ENCODE data around the gene DLGAP1. TPM values are rescaled to one million over a fixed set of nuclear protein-coding genes. Genes with fewer than 3 reads are reported as not detected.

DLGAP1 gene
- total and polyA plus RNA-seq, 2 of the 8 experiments (the other 6 are each of a cell fraction or from before 2014, with no cell fraction given): 11.8 to 16.9 TPM

- ChIA-PET POLR2A (ENCODE audit: partially characterized antibody) (no interaction called here), CTCF (ENCODE audit: partially characterized antibody) (interaction anchor here (0.7 to 1.5 kb wide), 7 partner anchors 29 to 741 kb away, joined by 3 to 7 read pairs (median 3); no protein-coding TSS in a partner anchor)
- H3K4me1 ChIP-seq (replicated peaks in 1 of 4; ENCODE audit: control insufficient read depth in 3 of 4, insufficient read depth in 4 of 4, low read length in 3 of 4): peaks cover 0 to 4% (median 2%) of the 10 kb centered on the region in 4 experiments; a peak in 4 of 7 replicates
- H2BK120ac ChIP-seq (replicated peaks; ENCODE audit: low read depth, low read length): no peak overlapping the region
- no peak overlapping the region for H4K91ac ChIP-seq (replicated peaks; ENCODE audit: insufficient read length, low read length)
- H3K14ac ChIP-seq (ENCODE audit: insufficient read length): no peak overlapping the region
- no peak overlapping the region for H2BK15ac ChIP-seq (ENCODE audit: low read length)
- no peaks in the 10 kb centered on the region for H4K20me1 ChIP-seq (replicated peaks in 1 of 2; ENCODE audit: control insufficient read depth in 1 of 2, insufficient read depth in 2 of 2, low read length in 2 of 2)
- H4K8ac ChIP-seq (ENCODE audit: extremely low read depth, insufficient read depth, low read length): no peak overlapping the region
- no peak overlapping the region for H2BK20ac ChIP-seq (ENCODE audit: low read length)
- H3K56ac ChIP-seq (replicated peaks; ENCODE audit: insufficient read length, low read depth, low read length): no peak overlapping the region
- no peaks in the 10 kb centered on the region for H3K79me2 ChIP-seq (ENCODE audit: control insufficient read depth in 1 of 2, insufficient read depth in 2 of 2, low read length in 2 of 2)
- H3K4me3 ChIP-seq (ENCODE audit: extremely low read depth in 1 of 4, insufficient read depth in 2 of 4, low read depth in 3 of 4, low read length in 4 of 4): no peak overlapping the region
- H3K9me3 ChIP-seq (ENCODE audit: insufficient read depth in 2 of 2, low read depth in 1 of 2, low read length in 1 of 2): no peaks in the 10 kb centered on the region
- FAIRE-seq: no peak
- no peak overlapping the region for H3K18ac ChIP-seq (ENCODE audit: extremely low read depth, low read length)
- no peaks in the 10 kb centered on the region for H3K23me2 ChIP-seq (ENCODE audit: low read depth, low read length)
- no peak overlapping the region for H3K27ac ChIP-seq (ENCODE audit: low read depth, low read length)
- H3K36me3 ChIP-seq (ENCODE audit: control insufficient read depth in 2 of 4, insufficient read depth in 4 of 4, low read length in 3 of 4): no peaks in the 10 kb centered on the region
- H3K9ac ChIP-seq (replicated peaks in 1 of 4; ENCODE audit: extremely low read depth in 1 of 4, low read depth in 3 of 4, low read length in 3 of 4): no peak overlapping the region
- no peak overlapping the region for H4K5ac ChIP-seq (ENCODE audit: insufficient read length, low read depth, low read length)
- H2BK5ac ChIP-seq (ENCODE audit: low read depth, low read length): no peak overlapping the region
- H3K4ac ChIP-seq (replicated peaks; ENCODE audit: insufficient read length, low read depth, low read length): no peak overlapping the region
- no peaks in the 10 kb centered on the region for H3K27me3 ChIP-seq (replicated peaks in 1 of 4; ENCODE audit: control insufficient read depth in 3 of 4, extremely low read depth in 1 of 4, insufficient read depth in 3 of 4, low read length in 3 of 4)
- no peak for DNase-seq (ENCODE audit: low read depth in 1 of 2, low spot score in 2 of 2)
- no peak overlapping the region for H2AFZ ChIP-seq (ENCODE audit: low read length)
- WGBS, 2 experiments (ENCODE audit: extremely low coverage in 1 of 2, insufficient coverage in 1 of 2, insufficient read length in 1 of 2, insufficient replicate concordance in 2 of 2, low coverage in 1 of 2, low lambda C conversion rate in 2 of 2, missing lambda C conversion rate in 1 of 2): 94% methylated on average over 3 of the region's 3 CpGs; no CpG with 5 or more reads in 1 of the 2 experiments
- no peak overlapping the region for H2AK5ac ChIP-seq (ENCODE audit: low read depth, low read length)
- H3K79me1 ChIP-seq (ENCODE audit: low read depth, low read length): no peaks in the 10 kb centered on the region
- no peak overlapping the region for H3K4me2 ChIP-seq (ENCODE audit: insufficient read depth in 1 of 2, low read depth in 2 of 2, low read length in 2 of 2)
- no peak overlapping the region for H3K23ac ChIP-seq (ENCODE audit: insufficient read length)
- no peak overlapping the region for H2BK12ac ChIP-seq (ENCODE audit: low read depth, low read length)
- no peak for TF ChIP-seq PHF8 (conservative IDR thresholded peaks at IDR 0.05; ENCODE audit: low read depth, low read length)
- no peak for TF ChIP-seq POLR2A (IDR thresholded peaks at IDR 0.05; ENCODE audit: control extremely low read depth in 1 of 2, low read depth in 2 of 2, low read length in 2 of 2)
- TF ChIP-seq NRF1 (IDR thresholded peaks at IDR 0.05; ENCODE audit: low read depth, low read length): no peak
- no peak for TF ChIP-seq GABPA (IDR thresholded peaks at IDR 0.05; ENCODE audit: borderline replicate concordance, insufficient read depth, low read length)
- TF ChIP-seq KDM5A (IDR thresholded peaks at IDR 0.05; ENCODE audit: low read length): no peak
- no peak for TF ChIP-seq KDM1A (IDR thresholded peaks at IDR 0.05; ENCODE audit: borderline replicate concordance, low read length)
- TF ChIP-seq SIRT6 (IDR thresholded peaks at IDR 0.05; ENCODE audit: low read length): no peak
- no peak for TF ChIP-seq HDAC2 (IDR thresholded peaks at IDR 0.05; ENCODE audit: borderline replicate concordance in 1 of 2, low read depth in 2 of 2, low read length in 2 of 2)
- TF ChIP-seq, protein P1, sequence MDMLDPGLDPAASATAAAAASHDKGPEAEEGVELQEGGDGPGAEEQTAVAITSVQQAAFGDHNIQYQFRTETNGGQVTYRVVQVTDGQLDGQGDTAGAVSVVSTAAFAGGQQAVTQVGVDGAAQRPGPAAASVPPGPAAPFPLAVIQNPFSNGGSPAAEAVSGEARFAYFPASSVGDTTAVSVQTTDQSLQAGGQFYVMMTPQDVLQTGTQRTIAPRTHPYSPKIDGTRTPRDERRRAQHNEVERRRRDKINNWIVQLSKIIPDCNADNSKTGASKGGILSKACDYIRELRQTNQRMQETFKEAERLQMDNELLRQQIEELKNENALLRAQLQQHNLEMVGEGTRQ (IDR thresholded peaks at IDR 0.05; ENCODE audit: low read length): no peak
- TF ChIP-seq SRF (IDR thresholded peaks at IDR 0.05; ENCODE audit: low read depth, low read length): no peak
- TF ChIP-seq TAF7 (optimal IDR thresholded peaks at IDR 0.05; ENCODE audit: borderline replicate concordance, low read depth, low read length): no peak
- no peak for TF ChIP-seq CTBP2 (IDR thresholded peaks at IDR 0.05; ENCODE audit: borderline replicate concordance, insufficient read depth, insufficient read length, low read length)
- no peak for TF ChIP-seq TCF12 (IDR thresholded peaks at IDR 0.05; ENCODE audit: low read depth, low read length)
Observed at GRCh38 chr18:3840766-3841165, 614.3 kb downstream of the DLGAP1 start.
